ENCODE data around the gene CALM1.

Gene CALM1

GRCh38 chr14:90399541-90400444 is 3.0 kb downstream of the CALM1 start:
- TF ChIP-seq TCF4 (CRISPR knock-in tag; IDR thresholded peaks at IDR 0.05; ENCODE audit: borderline replicate concordance) (peak; percentile 50; the same call in 1 of the 2 replicates), ZNF70 (CRISPR knock-in tag; IDR thresholded peaks at IDR 0.05) (no peak)
- ATAC-seq = peak; percentile 74

- TF ChIP-seq SNAI2 (CRISPR knock-in tag; IDR thresholded peaks at IDR 0.05) (no peak), ZNF70 (CRISPR knock-in tag; IDR thresholded peaks at IDR 0.05) (no peak), GLIS3 (CRISPR knock-in tag; IDR thresholded peaks at IDR 0.05) (no peak), OSR1 (CRISPR knock-in tag; IDR thresholded peaks at IDR 0.05) (no peak), ZC3H10 (CRISPR knock-in tag; IDR thresholded peaks at IDR 0.05) (no peak), ZFP30 (CRISPR knock-in tag; IDR thresholded peaks at IDR 0.05) (no peak)
- TF ChIP-seq, protein P1, sequence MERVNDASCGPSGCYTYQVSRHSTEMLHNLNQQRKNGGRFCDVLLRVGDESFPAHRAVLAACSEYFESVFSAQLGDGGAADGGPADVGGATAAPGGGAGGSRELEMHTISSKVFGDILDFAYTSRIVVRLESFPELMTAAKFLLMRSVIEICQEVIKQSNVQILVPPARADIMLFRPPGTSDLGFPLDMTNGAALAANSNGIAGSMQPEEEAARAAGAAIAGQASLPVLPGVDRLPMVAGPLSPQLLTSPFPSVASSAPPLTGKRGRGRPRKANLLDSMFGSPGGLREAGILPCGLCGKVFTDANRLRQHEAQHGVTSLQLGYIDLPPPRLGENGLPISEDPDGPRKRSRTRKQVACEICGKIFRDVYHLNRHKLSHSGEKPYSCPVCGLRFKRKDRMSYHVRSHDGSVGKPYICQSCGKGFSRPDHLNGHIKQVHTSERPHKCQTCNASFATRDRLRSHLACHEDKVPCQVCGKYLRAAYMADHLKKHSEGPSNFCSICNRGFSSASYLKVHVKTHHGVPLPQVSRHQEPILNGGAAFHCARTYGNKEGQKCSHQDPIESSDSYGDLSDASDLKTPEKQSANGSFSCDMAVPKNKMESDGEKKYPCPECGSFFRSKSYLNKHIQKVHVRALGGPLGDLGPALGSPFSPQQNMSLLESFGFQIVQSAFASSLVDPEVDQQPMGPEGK (CRISPR knock-in tag; IDR thresholded peaks at IDR 0.05; ENCODE audit: borderline replicate concordance) = no peak
- TF ChIP-seq, protein P2, sequence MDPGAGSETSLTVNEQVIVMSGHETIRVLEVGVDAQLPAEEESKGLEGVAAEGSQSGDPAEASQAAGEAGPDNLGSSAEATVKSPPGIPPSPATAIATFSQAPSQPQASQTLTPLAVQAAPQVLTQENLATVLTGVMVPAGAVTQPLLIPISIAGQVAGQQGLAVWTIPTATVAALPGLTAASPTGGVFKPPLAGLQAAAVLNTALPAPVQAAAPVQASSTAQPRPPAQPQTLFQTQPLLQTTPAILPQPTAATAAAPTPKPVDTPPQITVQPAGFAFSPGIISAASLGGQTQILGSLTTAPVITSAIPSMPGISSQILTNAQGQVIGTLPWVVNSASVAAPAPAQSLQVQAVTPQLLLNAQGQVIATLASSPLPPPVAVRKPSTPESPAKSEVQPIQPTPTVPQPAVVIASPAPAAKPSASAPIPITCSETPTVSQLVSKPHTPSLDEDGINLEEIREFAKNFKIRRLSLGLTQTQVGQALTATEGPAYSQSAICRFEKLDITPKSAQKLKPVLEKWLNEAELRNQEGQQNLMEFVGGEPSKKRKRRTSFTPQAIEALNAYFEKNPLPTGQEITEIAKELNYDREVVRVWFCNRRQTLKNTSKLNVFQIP (CRISPR knock-in tag; IDR thresholded peaks at IDR 0.05; ENCODE audit: borderline replicate concordance, low read depth) = no peak
- no peak for ATAC-seq
These were observed 4.2 kb downstream of the CALM1 start for GRCh38 chr14:90400904-90401561.

DNA sequence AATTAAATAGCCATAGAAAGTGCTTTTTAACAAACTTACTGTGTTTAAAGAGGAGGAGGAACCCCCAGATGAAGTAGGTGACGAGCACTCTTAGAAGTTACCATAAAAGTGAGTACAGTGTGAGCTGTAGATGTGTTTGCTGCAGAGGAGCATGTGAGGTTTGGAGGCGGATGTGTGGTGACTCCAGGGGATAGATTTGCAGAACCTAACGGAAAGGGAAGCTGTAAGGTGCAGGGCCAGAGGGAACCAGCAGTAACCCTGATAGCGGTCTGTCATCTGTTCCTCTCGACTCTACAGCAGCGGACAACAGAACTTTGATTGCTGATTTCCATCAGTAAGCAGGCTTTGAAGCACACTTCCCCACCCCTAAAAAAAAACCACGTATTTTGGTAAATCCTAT is 5.2 kb downstream of the CALM1 start:
- TF ChIP-seq RARB (CRISPR knock-in tag; IDR thresholded peaks at IDR 0.05) (no peak), ISL1 (CRISPR knock-in tag; IDR thresholded peaks at IDR 0.05) (no peak), ZNF70 (CRISPR knock-in tag; IDR thresholded peaks at IDR 0.05) (no peak), ZNF8 (CRISPR knock-in tag; IDR thresholded peaks at IDR 0.05) (no peak), PPARA (CRISPR knock-in tag; IDR thresholded peaks at IDR 0.05; ENCODE audit: borderline replicate concordance) (no peak), TOX (CRISPR knock-in tag; IDR thresholded peaks at IDR 0.05; ENCODE audit: borderline replicate concordance) (no peak), ZFP3 (CRISPR knock-in tag; IDR thresholded peaks at IDR 0.05) (no peak), TCF4 (CRISPR knock-in tag; IDR thresholded peaks at IDR 0.05; ENCODE audit: borderline replicate concordance) (no peak), ZFP30 (CRISPR knock-in tag; IDR thresholded peaks at IDR 0.05) (no peak)
- TF ChIP-seq, protein P3, sequence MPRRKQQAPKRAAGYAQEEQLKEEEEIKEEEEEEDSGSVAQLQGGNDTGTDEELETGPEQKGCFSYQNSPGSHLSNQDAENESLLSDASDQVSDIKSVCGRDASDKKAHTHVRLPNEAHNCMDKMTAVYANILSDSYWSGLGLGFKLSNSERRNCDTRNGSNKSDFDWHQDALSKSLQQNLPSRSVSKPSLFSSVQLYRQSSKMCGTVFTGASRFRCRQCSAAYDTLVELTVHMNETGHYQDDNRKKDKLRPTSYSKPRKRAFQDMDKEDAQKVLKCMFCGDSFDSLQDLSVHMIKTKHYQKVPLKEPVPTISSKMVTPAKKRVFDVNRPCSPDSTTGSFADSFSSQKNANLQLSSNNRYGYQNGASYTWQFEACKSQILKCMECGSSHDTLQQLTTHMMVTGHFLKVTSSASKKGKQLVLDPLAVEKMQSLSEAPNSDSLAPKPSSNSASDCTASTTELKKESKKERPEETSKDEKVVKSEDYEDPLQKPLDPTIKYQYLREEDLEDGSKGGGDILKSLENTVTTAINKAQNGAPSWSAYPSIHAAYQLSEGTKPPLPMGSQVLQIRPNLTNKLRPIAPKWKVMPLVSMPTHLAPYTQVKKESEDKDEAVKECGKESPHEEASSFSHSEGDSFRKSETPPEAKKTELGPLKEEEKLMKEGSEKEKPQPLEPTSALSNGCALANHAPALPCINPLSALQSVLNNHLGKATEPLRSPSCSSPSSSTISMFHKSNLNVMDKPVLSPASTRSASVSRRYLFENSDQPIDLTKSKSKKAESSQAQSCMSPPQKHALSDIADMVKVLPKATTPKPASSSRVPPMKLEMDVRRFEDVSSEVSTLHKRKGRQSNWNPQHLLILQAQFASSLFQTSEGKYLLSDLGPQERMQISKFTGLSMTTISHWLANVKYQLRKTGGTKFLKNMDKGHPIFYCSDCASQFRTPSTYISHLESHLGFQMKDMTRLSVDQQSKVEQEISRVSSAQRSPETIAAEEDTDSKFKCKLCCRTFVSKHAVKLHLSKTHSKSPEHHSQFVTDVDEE (CRISPR knock-in tag; IDR thresholded peaks at IDR 0.05) = no peak
- TF ChIP-seq, protein P4, sequence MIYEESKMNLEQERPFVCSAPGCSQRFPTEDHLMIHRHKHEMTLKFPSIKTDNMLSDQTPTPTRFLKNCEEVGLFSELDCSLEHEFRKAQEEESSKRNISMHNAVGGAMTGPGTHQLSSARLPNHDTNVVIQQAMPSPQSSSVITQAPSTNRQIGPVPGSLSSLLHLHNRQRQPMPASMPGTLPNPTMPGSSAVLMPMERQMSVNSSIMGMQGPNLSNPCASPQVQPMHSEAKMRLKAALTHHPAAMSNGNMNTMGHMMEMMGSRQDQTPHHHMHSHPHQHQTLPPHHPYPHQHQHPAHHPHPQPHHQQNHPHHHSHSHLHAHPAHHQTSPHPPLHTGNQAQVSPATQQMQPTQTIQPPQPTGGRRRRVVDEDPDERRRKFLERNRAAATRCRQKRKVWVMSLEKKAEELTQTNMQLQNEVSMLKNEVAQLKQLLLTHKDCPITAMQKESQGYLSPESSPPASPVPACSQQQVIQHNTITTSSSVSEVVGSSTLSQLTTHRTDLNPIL (CRISPR knock-in tag; IDR thresholded peaks at IDR 0.05; ENCODE audit: low read depth) = no peak
- TF ChIP-seq, protein P1 (CRISPR knock-in tag; IDR thresholded peaks at IDR 0.05; ENCODE audit: borderline replicate concordance) = no peak
- no peak for ATAC-seq
